RPMI8226 (cell line): ENCODE data around the gene TCAP.
A peak's percentile ranks its signal among the peaks of the same experiment; 100 is the strongest.

Source experiments
- DNase-seq: peaks from one replicate; pipeline ENCODE4 v3.0.0-alpha.2; 2015

Gene TCAP

GRCh38 chr17:39652587-39653315 is 12.4 kb upstream of the TCAP start:
- no peak for DNase-seq

GRCh38 chr17:39653316-39653661 is 11.9 kb upstream of the TCAP start:
- DNase-seq, result no peak

- DNase-seq, result peak; percentile 76
Measured at GRCh38 chr17:39653662-39654331, 11.4 kb upstream of the TCAP start.

GRCh38 chr17:39655105-39655504 is 10.0 kb upstream of the TCAP start:
- no peak for DNase-seq

- DNase-seq, result no peak
Measured at GRCh38 chr17:39658346-39658745, 6.8 kb upstream of the TCAP start.

- no peak for DNase-seq
Measured at GRCh38 chr17:39658760-39659159, 6.4 kb upstream of the TCAP start.

- no peak for DNase-seq
Measured at GRCh38 chr17:39659279-39660010, 5.7 kb upstream of the TCAP start.

- DNase-seq, result no peak
Measured at GRCh38 chr17:39660011-39660360, 5.2 kb upstream of the TCAP start.

GRCh38 chr17:39660397-39661385 is 4.5 kb upstream of the TCAP start:
- DNase-seq, result no peak

GRCh38 chr17:39661744-39662541 is 3.2 kb upstream of the TCAP start:
- DNase-seq, result no peak

GRCh38 chr17:39662551-39663339 is 2.4 kb upstream of the TCAP start:
- no peak for DNase-seq

GRCh38 chr17:39663340-39663687 is 1.8 kb upstream of the TCAP start:
- no peak for DNase-seq

- DNase-seq, result no peak
Measured at GRCh38 chr17:39663688-39664580, 1.2 kb upstream of the TCAP start.

GRCh38 chr17:39665642-39666224 is 584 bp downstream of the TCAP start:
- peak; percentile 61 for DNase-seq

GRCh38 chr17:39666231-39666600 is 1.1 kb downstream of the TCAP start:
- no peak for DNase-seq

GRCh38 chr17:39666601-39667261 is 1.6 kb downstream of the TCAP start:
- DNase-seq, result no peak

GRCh38 chr17:39667262-39667944 is 2.3 kb downstream of the TCAP start:
- no peak for DNase-seq
